Hepatocyte (in vitro differentiated cells): ENCODE measurements around the gene C9orf43. TPM values are rescaled to one million over a fixed set of nuclear protein-coding genes. Genes with fewer than 3 reads are reported as not detected.
A peak's percentile ranks its signal among the peaks of the same experiment; 100 is the strongest.
"Not testable (repeated sequence)": the region's sequence is repeated elsewhere in the genome, so short reads cannot be mapped to it uniquely, and the experiment has no call there.

Source experiments
- DNase-seq: peaks from one replicate; pipeline ENCODE4 v3.0.0-alpha.2; 2016; ENCODE audit warnings: low spot score
- H2AFZ ChIP-seq: fragments of 200-600 bp; sonication (generic); 2 replicates; pipeline ENCODE4 v1.6.0; 2016; ENCODE audit warnings: antibody characterized with exemption, mild to moderate bottlenecking
- H3K27ac ChIP-seq: fragments of 200-600 bp; sonication (generic); 2 replicates; pipeline ENCODE4 v1.5.1; 2016; ENCODE audit warnings: mild to moderate bottlenecking
- H3K27me3 ChIP-seq: fragments of 200-600 bp; sonication (generic); 2 replicates; pipeline ENCODE4 v1.6.1; 2016
- H3K36me3 ChIP-seq: fragments of 200-600 bp; sonication (generic); replicated peaks from 2 replicates; pipeline ENCODE4 v1.5.1; 2016; ENCODE audit warnings: low read depth; ENCODE audit not compliant: insufficient read depth
- H3K4me1 ChIP-seq: fragments of 200-600 bp; sonication (generic); 2 replicates; pipeline ENCODE4 v1.5.1; 2016; ENCODE audit warnings: mild to moderate bottlenecking, moderate library complexity; ENCODE audit not compliant: insufficient read depth
- H3K4me2 ChIP-seq: fragments of 200-600 bp; sonication (generic); 2 replicates; pipeline ENCODE4 v1.6.0; 2016
- H3K4me3 ChIP-seq: fragments of 200-600 bp; sonication (generic); 2 replicates; pipeline ENCODE4 v1.5.1; 2016; ENCODE audit warnings: mild to moderate bottlenecking
- H3K79me2 ChIP-seq: fragments of 200-600 bp; sonication (generic); 2 replicates; pipeline ENCODE4 v1.6.0; 2017; ENCODE audit warnings: mild to moderate bottlenecking
- H3K9me2 ChIP-seq: fragments of 200-600 bp; sonication (generic); replicated peaks from 2 replicates; pipeline ENCODE4 v1.6.0; 2017; ENCODE audit warnings: mild to moderate bottlenecking; ENCODE audit not compliant: insufficient read depth
- H3K9me3 ChIP-seq: fragments of 200-600 bp; sonication (generic); 2 replicates; pipeline ENCODE4 v1.5.1; 2016; ENCODE audit warnings: low read depth, mild to moderate bottlenecking
- H4K20me1 ChIP-seq: fragments of 200-600 bp; sonication (generic); 2 replicates; pipeline ENCODE4 v1.6.0; 2016; ENCODE audit warnings: mild to moderate bottlenecking; ENCODE audit not compliant: insufficient read depth, poor library complexity, severe bottlenecking
- CTCF ChIP-seq: fragments of 200-600 bp; sonication (generic); IDR thresholded peaks from 2 replicates; pipeline ENCODE4 v1.5.1; 2016; ENCODE audit warnings: antibody characterized with exemption, mild to moderate bottlenecking; ENCODE audit not compliant: poor library complexity
- EZH2 ChIP-seq: fragments of 200-600 bp; sonication (generic); IDR thresholded peaks from 2 replicates; pipeline ENCODE4 v1.6.1; 2016; ENCODE audit warnings: antibody characterized with exemption, mild to moderate bottlenecking, borderline replicate concordance
- EZH2phosphoT487 ChIP-seq: fragments of 200-600 bp; sonication (generic); IDR thresholded peaks from one replicate; pipeline ENCODE4 v1.6.1; 2018; ENCODE audit warnings: antibody characterized with exemption, mild to moderate bottlenecking, low read depth, moderate library complexity; ENCODE audit not compliant: unreplicated experiment, severe bottlenecking
- WGBS: methylation state at CpG from one replicate; pipeline ENCODE4 v1.1.6; 2016; ENCODE audit warnings: low lambda C conversion rate; ENCODE audit errors: missing lambda C conversion rate; 5-methylcytosine and 5-hydroxymethylcytosine counted together
- polyA plus RNA-seq: library from polyadenylated mRNA; unstranded; fragments of >200 nt; fragmentation: Nextera tagmentation; extraction: Ambion mirVana; gene quantifications from 2 replicates; pipeline ENCODE4 v1.2.1, GENCODE V29; 2016
- total RNA-seq: library from RNA; depleted of rRNA; stranded (reverse); fragments of >200 nt; gene quantifications from 2 replicates; pipeline ENCODE4 v1.2.3, GENCODE V29; 2014

Gene C9orf43
- total and polyA plus RNA-seq, 2 experiments from 2014 or later = 0.53 to 0.69 TPM

- DNase-seq = peak; percentile 51
- no peaks in the 10 kb centered on the region for H4K20me1 ChIP-seq
- H3K9me2 ChIP-seq = no peaks in the 10 kb centered on the region
- peak overlapping the region; percentile 96 for H3K27ac ChIP-seq
- TF ChIP-seq EZH2 = no peak
- no peak for TF ChIP-seq CTCF
- TF ChIP-seq EZH2phosphoT487 = no peak
- 47% methylated on average over 1 of the region's 1 CpG for WGBS
- no peaks in the 10 kb centered on the region for H3K9me3 ChIP-seq
- H3K4me3 ChIP-seq = no peak overlapping the region
- H3K4me1 ChIP-seq = peaks cover 47% of the 10 kb centered on the region
- H3K27me3 ChIP-seq = no peaks in the 10 kb centered on the region
- no peak overlapping the region for H2AFZ ChIP-seq
- H3K4me2 ChIP-seq = peak overlapping the region; percentile 69
- H3K79me2 ChIP-seq = peaks cover 6% of the 10 kb centered on the region
- no peaks in the 10 kb centered on the region for H3K36me3 ChIP-seq
Measured at GRCh38 chr9:113380869-113381378, 29.6 kb upstream of the C9orf43 start.

GRCh38 chr9:113381441-113381840, 29.1 kb upstream of the C9orf43 start:
- H3K4me3 ChIP-seq, DNase-seq, H2AFZ ChIP-seq, H3K36me3 ChIP-seq, H3K79me2 ChIP-seq, H4K20me1 ChIP-seq, H3K9me2 ChIP-seq, H3K27me3 ChIP-seq, H3K9me3 ChIP-seq: not testable (repeated sequence)
- Histone ChIP-seq H3K4me2 (peak overlapping the region; percentile 69), H3K4me1 (peaks cover 47% of the 10 kb centered on the region), H3K27ac (peak overlapping the region; percentile 96)
- WGBS = 71% methylated on average over 7 of the region's 7 CpGs

GRCh38 chr9:113381909-113382411, 28.6 kb upstream of the C9orf43 start:
- TF ChIP-seq CTCF = no peak
- Histone ChIP-seq H3K9me2 (no peaks in the 10 kb centered on the region), H3K9me3 (no peaks in the 10 kb centered on the region), H3K79me2 (no peaks in the 10 kb centered on the region), H3K4me3 (no peak overlapping the region), H3K27me3 (no peaks in the 10 kb centered on the region), H2AFZ (no peak overlapping the region), H4K20me1 (no peaks in the 10 kb centered on the region), H3K4me2 (peak overlapping the region; percentile 69), H3K4me1 (peaks cover 52% of the 10 kb centered on the region), H3K27ac (peak overlapping the region; percentile 96), H3K36me3 (no peaks in the 10 kb centered on the region)
- DNase-seq = peak; percentile 84
- 50% methylated on average over 8 of the region's 8 CpGs for WGBS

- Histone ChIP-seq H3K36me3 (no peaks in the 10 kb centered on the region), H3K4me3 (no peak overlapping the region), H3K27ac (peak overlapping the region; percentile 70), H3K4me2 (peak overlapping the region; percentile 34), H3K9me2 (no peaks in the 10 kb centered on the region), H3K4me1 (peaks cover 39% of the 10 kb centered on the region), H4K20me1 (no peaks in the 10 kb centered on the region), H3K79me2 (no peaks in the 10 kb centered on the region), H2AFZ (no peak overlapping the region), H3K9me3 (no peaks in the 10 kb centered on the region), H3K27me3 (no peaks in the 10 kb centered on the region)
- no peak for TF ChIP-seq EZH2phosphoT487
- TF ChIP-seq EZH2 = no peak
- TF ChIP-seq CTCF = no peak
- WGBS = 90% methylated on average over 4 of the region's 4 CpGs
- no peak for DNase-seq
Measured at GRCh38 chr9:113386571-113387393, 23.8 kb upstream of the C9orf43 start.
